Stimulated activated CD4-positive, alpha-beta T cell treated with anti-CD3 and anti-CD28 coated beads, Interleukin-15, amount 100 ng/mL, for 24 hours (primary cell): ENCODE results near the gene GPT2.
A peak's percentile ranks its signal among the peaks of the same experiment; 100 is the strongest.

Experiments
- DNase-seq: peaks from one replicate; pipeline ENCODE4 v3.0.0-alpha.2; 2020

Gene GPT2, protein sequence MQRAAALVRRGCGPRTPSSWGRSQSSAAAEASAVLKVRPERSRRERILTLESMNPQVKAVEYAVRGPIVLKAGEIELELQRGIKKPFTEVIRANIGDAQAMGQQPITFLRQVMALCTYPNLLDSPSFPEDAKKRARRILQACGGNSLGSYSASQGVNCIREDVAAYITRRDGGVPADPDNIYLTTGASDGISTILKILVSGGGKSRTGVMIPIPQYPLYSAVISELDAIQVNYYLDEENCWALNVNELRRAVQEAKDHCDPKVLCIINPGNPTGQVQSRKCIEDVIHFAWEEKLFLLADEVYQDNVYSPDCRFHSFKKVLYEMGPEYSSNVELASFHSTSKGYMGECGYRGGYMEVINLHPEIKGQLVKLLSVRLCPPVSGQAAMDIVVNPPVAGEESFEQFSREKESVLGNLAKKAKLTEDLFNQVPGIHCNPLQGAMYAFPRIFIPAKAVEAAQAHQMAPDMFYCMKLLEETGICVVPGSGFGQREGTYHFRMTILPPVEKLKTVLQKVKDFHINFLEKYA

DNA sequence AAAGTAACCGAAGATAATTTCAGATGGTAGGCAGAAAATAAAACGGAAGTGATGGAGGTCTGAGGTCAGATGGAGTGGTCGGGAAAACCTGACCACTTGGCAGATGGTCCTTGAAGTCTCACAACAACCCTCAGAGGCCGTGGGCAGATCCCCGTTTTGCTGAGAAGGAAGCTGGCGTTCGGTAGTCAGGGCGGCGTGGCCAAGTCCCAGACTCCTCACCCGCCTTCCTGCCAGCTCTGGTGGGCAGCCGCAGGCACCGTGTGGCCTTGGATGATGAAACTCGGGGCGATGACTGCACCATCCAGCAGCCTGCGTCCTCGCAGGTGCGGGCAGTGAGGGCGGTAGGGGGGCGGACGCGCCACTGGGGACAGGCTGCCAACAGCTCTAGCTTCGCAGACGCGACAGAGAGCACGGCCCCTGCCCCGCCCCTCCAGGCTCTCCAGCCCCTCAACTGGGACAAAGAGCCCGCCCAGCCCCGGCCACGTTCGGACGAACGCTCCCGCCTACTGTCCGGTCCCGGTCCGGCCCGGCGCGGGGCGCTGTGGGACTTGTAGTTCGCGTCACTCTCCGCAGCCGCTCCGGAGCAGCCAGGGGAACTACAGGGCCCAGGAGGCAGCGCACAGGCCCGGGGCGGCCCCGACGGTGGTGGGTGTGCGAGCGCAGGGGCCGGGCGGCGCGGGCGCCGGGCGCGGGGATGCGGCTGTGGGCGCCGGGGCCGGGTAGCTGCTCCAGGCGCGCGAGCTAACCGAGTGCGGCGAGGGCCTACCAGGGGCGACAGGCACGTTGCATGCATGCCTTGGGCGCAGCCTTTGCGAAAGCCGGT lies at the start of gene GPT2:
GPT2 (plus strand) TSS at position 673 of the 823 bp plus-strand sequence. CDS start 354 bp downstream, outside the sequence.
- peak; percentile 93 for DNase-seq

DNA sequence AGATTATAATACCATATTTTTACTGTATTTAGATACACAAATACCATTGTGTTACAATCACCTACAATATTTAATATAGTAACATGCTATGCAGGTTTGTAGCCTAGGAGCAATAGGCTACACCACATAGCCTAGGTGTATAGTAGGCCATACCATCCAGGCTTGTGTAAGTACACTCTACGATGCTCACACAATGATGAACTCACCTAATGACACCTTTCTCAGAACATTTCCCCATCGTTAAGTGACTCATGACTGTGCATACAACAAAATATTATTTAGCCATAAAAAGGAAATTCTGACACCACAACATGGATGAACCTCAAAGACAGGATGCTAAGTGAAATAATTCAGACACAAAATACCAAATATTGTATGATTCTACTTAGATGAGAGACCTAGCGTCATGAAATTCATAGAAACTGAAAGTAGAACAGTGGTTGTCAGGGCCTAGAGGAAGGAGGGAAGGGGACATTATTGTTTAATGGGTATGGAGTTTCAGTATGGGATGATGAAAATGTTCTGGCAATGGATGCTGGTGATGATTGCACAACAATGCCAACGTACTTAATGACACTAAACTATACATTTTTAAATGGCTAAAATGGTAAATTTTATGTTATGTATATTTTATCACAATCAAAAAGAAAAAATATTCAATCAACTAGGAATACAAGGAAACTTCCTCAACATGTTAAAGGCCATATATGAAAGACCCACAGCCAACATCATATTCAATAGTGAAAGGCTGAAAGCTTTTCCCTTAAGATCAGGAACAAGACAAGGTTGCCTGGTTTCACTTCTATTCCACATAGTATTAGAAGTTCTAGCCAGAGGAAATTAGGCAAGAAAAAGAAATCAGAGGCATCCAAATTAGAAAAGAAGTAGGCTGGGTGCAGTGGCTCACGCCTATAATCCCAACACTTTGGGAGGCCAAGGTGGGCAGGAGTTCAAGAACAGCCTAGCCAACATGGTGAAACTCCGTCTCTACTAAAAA lies 47.3 kb upstream of the GPT2 start:
- DNase-seq: no peak

DNA sequence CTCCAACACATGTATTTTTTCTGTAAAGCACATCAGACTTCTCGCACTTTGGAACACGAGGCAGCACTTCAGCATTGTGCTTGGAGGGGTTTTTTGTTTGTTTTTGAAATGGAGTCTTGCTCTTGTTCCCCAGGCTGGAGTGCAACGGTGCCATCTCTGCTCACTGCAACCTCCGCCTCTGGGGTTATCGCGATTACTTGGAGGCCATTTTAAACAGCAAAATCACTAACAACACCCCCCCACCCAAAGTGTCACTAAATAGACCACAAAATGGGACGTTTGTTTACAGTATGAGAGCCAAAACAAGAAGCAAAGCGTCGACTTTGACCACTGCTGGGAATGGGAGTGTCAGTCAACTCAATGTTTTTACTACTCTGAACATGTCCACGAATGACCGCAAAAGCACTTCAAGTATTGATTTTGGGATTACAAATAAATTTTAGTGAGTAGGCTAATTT lies 44.1 kb upstream of the GPT2 start:
- no peak for DNase-seq

DNA sequence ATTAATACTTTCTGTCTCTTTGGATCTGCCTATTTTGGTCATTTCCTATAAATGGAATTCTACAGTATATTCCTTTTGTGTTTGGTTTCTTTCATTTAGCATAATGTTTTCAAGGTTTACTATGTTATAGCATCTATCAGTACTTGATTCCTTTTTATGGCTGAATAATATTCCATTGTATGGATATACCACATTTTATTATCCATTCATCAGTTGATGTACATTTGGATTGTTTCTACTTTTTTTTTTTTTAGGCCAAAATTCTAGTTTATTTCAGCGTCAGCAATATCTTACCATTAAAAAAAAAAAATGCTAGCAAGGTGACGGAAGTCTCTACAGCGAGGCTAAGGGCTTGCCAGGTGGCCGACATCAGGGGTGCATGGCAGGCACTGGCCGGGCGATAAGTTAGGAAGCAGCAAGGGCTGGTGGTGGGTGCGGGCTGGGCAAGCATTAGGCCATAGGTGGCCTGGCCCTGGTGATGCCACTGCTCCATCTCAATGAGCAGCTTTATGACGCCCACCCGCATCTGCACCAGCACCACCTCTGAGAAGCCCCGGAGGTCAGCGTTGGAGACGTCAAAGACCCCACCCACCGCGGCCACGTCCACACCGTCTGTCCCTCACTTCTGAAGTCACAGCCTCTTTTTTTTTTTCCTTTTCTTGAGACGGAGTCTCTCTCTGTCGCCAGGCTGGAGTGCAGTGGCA lies 41.8 kb upstream of the GPT2 start:
- DNase-seq: no peak

DNA sequence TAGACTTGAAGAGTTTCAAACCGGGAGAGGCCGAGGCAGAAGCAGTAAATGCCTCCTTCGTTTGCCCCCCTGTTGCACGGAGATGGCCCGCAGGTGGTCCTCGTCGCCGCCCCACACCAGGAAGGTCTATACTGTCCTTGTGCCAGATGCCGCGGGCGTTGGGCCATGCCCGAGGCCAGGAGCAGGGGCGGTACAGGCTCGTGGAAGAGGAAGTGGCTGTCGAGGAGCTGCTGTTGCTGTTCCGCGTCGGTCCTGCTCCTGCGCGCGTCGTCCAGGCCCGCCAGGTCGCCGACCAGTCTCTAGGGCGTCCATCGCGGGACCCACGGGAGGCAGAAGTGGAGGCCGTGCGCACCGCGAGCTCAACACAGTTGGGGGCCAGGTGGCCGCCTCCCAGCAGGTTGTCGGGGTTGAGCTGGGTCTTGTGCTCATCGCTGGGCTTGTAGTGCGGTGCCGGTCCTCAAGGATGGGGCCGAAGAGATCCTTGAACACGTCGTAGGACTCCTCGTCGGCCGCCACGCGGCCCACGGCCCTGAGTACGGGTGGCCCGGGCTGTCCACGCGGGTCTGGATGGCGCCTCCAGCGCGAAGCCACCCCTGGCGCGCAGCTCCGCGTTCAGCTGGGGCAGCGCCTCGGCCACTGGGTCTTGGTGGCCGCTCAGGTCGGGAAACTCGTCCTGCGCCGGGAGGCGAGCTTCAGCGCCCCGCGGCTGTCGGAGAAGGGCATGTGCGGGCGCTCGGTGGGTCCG lies 40.1 kb upstream of the GPT2 start:
- no peak for DNase-seq

DNA sequence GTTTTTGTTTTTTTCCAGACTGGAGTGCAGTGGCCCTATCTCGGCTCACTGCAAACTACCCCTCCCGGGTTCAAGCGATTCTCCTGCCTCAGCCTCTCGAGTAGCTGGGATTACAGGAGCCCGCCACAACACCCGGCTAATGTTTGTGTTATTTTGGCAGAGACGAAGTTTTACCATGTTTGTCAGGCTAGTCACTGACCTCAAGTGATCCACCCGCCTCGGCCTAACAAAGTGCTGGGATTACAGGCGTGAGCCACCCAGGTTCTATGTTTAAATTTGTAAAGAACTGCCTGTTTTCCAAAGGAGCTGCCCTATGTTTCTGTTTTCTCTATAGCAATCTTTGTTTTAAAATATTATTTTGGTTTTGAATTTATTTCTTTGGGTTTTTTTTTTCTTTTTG lies 39.4 kb upstream of the GPT2 start:
- DNase-seq: no peak

DNA sequence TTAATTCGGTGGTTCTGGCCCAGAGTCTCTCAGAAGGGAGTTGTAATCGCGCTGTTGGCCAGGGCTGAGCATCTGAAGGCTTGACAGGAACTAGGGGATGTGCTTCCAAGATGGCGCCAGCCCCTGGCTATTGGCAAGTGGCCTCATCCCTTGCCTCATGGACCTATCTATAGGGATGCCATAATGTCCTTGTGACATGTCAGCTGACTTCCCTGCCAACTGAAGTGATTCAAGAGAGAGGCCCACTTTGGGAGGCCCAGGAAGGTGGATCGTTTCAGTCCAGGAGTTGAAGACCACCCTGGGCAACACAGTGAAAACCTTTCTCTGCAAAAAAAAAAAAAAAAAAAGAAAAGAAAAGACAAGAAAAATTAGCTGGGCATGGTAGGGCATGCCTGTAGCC lies 38.2 kb upstream of the GPT2 start:
- DNase-seq: no peak

DNA sequence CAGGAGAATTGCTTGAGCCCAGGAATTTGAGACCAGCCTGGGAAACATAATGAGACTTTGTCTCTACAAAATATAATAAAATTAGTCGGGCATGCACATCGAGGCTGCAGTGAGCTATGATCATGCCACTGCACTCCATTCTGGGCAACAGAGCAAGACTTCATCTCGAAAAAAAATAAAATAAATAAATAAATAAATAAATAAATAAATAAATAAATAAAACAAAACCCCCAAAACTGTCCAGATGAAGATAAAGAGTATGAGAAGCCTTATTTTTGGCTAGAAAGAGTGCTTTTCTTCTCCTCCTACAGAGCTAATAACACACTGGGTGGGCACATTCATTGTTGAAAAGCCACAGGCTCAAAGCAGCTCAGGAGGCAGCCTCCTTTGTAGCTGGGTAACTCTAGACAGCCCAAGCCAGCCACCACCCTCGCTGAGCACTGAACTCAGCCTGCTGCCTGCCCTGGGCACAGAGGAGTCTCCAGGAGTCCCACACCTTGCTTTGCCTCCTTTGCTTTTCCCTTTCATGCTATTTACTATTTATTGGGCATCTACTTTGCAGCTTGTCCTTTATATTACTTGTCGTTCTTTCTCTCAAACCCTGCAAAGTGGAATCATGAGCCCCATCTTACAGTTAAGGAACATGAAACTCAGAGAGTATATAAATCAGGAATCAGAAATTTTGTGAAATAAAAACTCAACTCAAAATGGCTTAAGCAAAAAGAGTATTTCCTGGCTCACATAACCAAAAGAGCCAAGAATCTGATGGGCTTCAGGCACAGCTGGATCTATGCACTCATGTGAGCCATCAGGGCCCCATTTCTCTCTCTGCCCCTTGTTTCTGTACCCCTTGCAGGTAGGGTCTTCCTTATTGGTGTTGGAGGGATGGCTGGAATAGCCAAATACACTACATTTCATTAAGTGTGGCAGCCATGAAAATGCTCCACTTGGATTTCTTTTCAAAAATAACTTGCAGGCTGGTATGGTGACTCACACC lies 35.1 kb upstream of the GPT2 start:
- DNase-seq: no peak

DNA sequence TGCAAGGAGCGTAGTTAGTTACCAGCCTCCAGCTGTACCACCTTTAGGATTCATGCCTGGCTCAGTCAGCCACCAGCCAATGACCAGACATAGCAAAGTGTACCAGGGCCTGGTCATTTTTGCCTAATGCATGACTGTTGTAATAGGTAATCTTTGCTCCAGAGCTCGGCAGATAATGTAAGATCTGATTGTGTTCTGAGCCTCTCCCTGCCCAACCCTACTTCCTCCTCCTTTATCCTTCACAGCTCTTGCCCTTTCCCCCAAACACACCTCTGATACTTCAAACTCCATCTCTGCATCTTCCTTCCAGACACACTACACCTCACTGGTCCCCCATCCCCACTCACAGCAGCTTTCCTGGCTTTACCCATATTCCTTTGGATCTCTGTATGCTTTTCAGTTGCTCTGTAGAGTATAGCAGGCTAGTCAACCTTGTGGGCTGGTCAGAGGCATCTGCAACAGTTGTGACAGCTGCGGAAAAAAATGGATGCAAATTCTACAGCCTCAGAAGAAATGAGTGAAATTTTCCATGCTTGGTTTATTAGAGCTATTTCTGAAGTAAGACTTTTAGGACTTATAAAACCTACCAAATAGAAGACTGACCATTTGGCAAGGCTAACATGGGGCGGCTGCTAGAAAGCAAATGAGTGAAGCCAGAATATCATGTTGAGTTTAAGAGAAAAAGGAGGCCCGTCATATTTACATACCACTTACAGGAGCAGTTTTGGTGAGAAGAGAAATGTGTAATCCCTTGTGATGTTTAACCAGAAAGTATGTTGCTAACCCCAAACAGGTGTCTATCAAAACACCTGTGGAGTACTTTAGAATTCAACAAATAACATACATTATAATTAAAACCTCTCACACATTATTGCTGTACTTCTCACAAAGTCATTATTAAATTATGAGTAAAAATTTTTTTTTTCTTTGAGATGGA lies 33.3 kb upstream of the GPT2 start:
- no peak for DNase-seq

DNA sequence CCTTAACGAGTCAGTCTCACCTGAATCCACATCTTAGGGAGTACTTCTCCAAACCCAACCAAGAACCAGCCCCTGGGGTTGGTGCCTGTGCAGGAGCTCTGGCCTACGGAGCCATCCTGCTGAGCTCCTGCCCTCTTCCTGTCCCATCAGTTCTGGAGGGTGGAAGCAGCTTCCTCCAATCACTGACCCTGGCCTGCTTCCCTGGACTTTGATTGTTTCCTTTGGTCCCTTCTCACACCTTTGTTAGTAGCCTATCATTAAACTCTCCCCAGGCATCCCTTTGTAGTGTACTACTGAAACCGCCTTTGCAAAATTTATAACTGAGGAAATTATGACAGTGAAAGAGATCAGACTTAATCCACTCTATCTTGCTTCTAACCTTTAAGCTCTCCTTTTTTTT lies 32.0 kb upstream of the GPT2 start:
- DNase-seq: no peak

DNA sequence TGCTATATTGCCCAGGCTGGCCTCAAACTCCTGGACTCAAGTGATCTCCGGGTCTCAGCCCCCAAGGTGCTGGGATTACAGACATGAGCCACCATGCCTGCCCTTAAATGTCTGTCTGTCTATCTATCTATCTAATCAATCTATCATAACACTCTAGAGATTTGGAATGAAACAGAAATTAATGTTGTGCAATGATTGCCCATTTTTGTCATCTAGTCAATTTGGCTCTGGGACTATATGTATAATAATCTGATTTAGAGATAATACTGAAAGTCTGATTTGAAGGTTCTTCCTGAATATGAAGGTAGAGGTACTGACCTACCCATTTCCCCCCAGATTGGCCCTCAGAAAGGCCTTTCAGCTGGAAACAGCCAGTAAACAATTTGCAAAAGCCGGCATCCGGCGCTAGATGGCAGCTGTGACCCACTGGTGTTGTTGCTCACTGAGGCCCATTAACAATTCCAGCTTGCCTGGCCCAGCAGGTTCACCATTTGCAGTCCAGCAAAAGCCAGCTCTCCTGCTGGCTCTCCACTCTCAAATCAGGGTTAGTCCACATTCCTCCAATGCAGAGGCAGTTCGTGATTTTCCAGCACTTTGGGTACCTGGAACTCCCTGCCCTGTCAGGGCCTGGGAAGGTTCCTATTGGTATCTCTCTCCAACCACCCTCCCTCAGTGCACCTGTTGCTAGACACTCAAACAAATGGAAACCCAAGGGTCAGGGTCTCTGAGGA lies 30.3 kb upstream of the GPT2 start:
- DNase-seq: peak; percentile 67

DNA sequence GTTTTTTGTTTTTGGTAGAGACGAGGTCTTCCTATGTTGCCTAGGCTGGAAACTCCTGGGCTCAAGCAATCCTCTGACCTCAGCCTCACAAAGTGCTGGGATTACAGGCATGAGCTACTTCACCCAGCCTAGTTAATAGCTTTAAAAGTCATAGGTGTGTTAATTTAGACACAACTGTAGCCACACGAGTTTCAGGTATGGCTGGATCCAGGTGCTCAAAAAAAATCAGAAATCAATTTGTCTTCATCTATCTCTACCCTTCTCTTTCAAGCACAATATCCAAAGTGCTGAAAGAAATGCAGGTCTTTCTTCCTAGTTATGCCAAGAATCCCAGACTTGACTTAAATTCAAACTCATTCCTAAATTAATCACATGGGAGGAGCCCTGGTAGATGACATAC lies 29.3 kb upstream of the GPT2 start:
- no peak for DNase-seq

DNA sequence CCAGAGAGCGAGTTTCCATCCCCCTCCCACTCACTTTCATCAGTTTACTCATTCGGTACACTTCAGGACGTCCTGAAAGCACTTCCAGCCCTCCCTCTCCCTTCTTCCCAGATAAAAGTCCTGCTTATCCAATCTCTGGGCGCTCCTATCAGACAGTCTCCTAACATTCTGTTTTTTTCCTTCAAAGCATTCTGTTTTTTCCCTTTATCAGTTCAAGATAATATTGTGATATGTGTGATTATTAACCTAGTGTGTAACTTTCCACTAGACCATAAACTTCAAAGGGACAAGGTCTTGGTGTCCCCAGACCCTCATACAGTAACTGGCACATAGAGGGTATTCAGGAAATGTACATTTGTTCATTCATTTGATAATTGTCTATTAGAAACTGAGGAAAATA lies 28.8 kb upstream of the GPT2 start:
- DNase-seq: no peak

DNA sequence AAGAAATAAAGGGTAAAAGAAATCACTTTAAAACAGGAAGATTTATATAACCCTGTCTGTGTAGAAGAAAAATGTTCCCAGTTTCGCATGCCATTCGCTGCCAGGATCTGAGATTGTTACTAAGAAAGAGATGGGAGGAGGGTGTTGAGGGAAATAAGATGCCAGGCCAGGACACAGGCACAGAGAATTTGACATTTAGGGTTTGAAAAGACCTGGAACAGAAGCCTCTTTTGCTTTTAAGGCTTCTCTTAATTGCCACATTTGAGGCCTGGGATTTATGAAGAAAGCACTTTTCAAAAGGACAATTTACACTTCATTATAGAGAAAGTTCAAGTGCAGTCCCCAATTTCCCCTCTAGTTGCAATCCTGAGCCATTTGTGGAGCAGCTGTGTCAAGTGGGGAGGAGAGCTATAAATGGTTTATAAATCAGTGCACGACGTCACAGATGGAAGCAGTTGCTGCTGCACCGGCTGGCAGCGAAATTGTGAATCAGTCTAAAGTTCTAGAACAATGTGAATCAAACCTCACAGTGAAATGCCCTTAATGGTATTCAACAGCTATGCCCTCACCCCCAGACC lies 26.7 kb upstream of the GPT2 start:
- no peak for DNase-seq

DNA sequence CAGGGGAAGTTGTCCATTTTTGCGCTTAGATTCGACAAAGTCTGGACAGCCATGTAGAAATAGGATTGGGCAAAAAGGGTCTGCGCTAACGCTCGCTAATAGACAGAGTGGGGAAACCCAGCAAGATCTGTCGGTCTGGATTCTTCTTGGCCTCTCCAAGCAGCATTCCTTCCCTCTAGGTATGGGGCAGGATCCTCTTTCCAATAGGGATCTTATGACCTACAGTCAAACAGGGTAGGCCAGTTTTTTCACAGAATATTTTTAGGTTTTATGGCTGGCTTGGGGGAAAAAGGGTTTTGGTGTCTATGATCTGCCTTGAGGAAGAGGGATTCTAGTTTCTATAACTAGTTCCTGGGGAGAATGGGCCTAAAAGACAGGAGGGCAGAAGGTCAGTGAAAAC lies 26.0 kb upstream of the GPT2 start:
- DNase-seq: no peak

DNA sequence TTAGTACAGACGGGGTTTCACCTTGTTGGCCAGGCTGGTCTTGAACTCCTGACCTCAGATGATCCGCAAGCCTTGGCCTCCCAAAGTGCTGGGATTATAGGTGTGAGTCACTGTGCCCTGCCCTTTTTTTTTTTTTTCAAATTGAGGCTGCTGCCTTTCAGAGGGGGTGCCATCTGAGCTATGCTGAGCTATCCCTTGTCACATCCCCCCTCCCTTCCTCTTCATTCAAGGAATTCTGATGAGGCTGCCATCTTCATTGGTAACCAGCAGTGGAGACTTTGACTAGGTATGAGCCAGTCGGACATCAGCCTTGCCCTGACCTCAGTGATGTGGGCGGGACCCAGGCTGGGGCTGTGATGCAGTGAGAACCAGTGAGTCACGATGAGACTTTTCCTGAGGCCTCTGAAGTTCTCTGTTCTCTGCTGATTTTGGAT lies 24.4 kb upstream of the GPT2 start:
- DNase-seq: peak; percentile 73
